ENCODE measurements around the gene GULP1. TPM values are rescaled to one million over a fixed set of nuclear protein-coding genes. Genes with fewer than 3 reads are reported as not detected.
A peak's percentile ranks its signal among the peaks of the same experiment; 100 is the strongest.

GULP1 gene
- total RNA-seq, 1 donor from 2014 or later = 21.9 TPM

GRCh38 chr2:188320861-188321260 lies 29.2 kb downstream of the GULP1 start:
- Histone ChIP-seq H3K27ac (ENCODE audit: low read depth, low read length) (no peak overlapping the region), H3K9me3 (ENCODE audit: control insufficient read depth in 3 of 3, low read length in 3 of 3) (no peaks in the 10 kb centered on the region), H3K27me3 (ENCODE audit: control insufficient read depth in 3 of 3, insufficient read depth in 3 of 3, low read length in 3 of 3) (no peaks in the 10 kb centered on the region), H3K4me3 (ENCODE audit: low read length in 3 of 3) (no peak overlapping the region), H3K9ac (ENCODE audit: low read depth in 1 of 3, low read length in 3 of 3) (no peak overlapping the region), H3K4me1 (ENCODE audit: control insufficient read depth in 3 of 3, insufficient read depth in 3 of 3, low read length in 3 of 3) (no peaks in the 10 kb centered on the region), H3K36me3 (ENCODE audit: control insufficient read depth in 3 of 3, insufficient read depth in 3 of 3, low read length in 3 of 3) (no peaks in the 10 kb centered on the region)

GRCh38 chr2:188322569-188323551 lies 31.2 kb downstream of the GULP1 start:
- no peak overlapping the region for H3K27ac ChIP-seq (ENCODE audit: low read depth, low read length)
- H3K4me3 ChIP-seq (ENCODE audit: low read length in 3 of 3) = no peak overlapping the region
- H3K4me1 ChIP-seq (ENCODE audit: control insufficient read depth in 3 of 3, insufficient read depth in 3 of 3, low read length in 3 of 3) = peaks cover 0 to 4% (median 0%) of the 10 kb centered on the region in 3 donors
- H3K27me3 ChIP-seq (ENCODE audit: control insufficient read depth in 3 of 3, insufficient read depth in 3 of 3, low read length in 3 of 3) = no peaks in the 10 kb centered on the region
- no peak overlapping the region for H3K9ac ChIP-seq (ENCODE audit: low read depth in 1 of 3, low read length in 3 of 3)
- no peaks in the 10 kb centered on the region for H3K36me3 ChIP-seq (ENCODE audit: control insufficient read depth in 3 of 3, insufficient read depth in 3 of 3, low read length in 3 of 3)
- H3K9me3 ChIP-seq (ENCODE audit: control insufficient read depth in 3 of 3, low read length in 3 of 3) = no peaks in the 10 kb centered on the region

GRCh38 chr2:188324067-188324466 lies 32.4 kb downstream of the GULP1 start:
- H3K9ac ChIP-seq (ENCODE audit: low read depth in 1 of 3, low read length in 3 of 3) = no peak overlapping the region
- no peaks in the 10 kb centered on the region for H3K9me3 ChIP-seq (ENCODE audit: control insufficient read depth in 3 of 3, low read length in 3 of 3)
- H3K27me3 ChIP-seq (ENCODE audit: control insufficient read depth in 3 of 3, insufficient read depth in 3 of 3, low read length in 3 of 3) = no peaks in the 10 kb centered on the region
- H3K27ac ChIP-seq (ENCODE audit: low read depth, low read length) = no peak overlapping the region
- H3K36me3 ChIP-seq (ENCODE audit: control insufficient read depth in 3 of 3, insufficient read depth in 3 of 3, low read length in 3 of 3) = no peaks in the 10 kb centered on the region
- H3K4me1 ChIP-seq (ENCODE audit: control insufficient read depth in 3 of 3, insufficient read depth in 3 of 3, low read length in 3 of 3) = peaks cover 0 to 4% (median 0%) of the 10 kb centered on the region in 3 donors
- H3K4me3 ChIP-seq (ENCODE audit: low read length in 3 of 3) = no peak overlapping the region

- Histone ChIP-seq H3K27me3 (ENCODE audit: control insufficient read depth in 3 of 3, insufficient read depth in 3 of 3, low read length in 3 of 3) (no peaks in the 10 kb centered on the region), H3K4me1 (ENCODE audit: control insufficient read depth in 3 of 3, insufficient read depth in 3 of 3, low read length in 3 of 3) (peaks cover 0 to 4% (median 3%) of the 10 kb centered on the region in 3 donors), H3K36me3 (ENCODE audit: control insufficient read depth in 3 of 3, insufficient read depth in 3 of 3, low read length in 3 of 3) (no peaks in the 10 kb centered on the region), H3K4me3 (ENCODE audit: low read length in 3 of 3) (no peak overlapping the region), H3K9ac (ENCODE audit: low read depth in 1 of 3, low read length in 3 of 3) (no peak overlapping the region), H3K27ac (ENCODE audit: low read depth, low read length) (no peak overlapping the region), H3K9me3 (ENCODE audit: control insufficient read depth in 3 of 3, low read length in 3 of 3) (no peaks in the 10 kb centered on the region)
Measured at GRCh38 chr2:188326290-188326668, 34.6 kb downstream of the GULP1 start.

- Histone ChIP-seq H3K9ac (ENCODE audit: low read depth in 1 of 3, low read length in 3 of 3) (no peak overlapping the region), H3K4me1 (ENCODE audit: control insufficient read depth in 3 of 3, insufficient read depth in 3 of 3, low read length in 3 of 3) (peaks cover 0 to 4% (median 3%) of the 10 kb centered on the region in 3 donors), H3K27ac (ENCODE audit: low read depth, low read length) (no peak overlapping the region), H3K9me3 (ENCODE audit: control insufficient read depth in 3 of 3, low read length in 3 of 3) (no peaks in the 10 kb centered on the region), H3K27me3 (ENCODE audit: control insufficient read depth in 3 of 3, insufficient read depth in 3 of 3, low read length in 3 of 3) (no peaks in the 10 kb centered on the region), H3K36me3 (ENCODE audit: control insufficient read depth in 3 of 3, insufficient read depth in 3 of 3, low read length in 3 of 3) (no peaks in the 10 kb centered on the region), H3K4me3 (ENCODE audit: low read length in 3 of 3) (no peak overlapping the region)
Measured at GRCh38 chr2:188326669-188327301, 35.1 kb downstream of the GULP1 start.

GRCh38 chr2:188327518-188328213 lies 36.0 kb downstream of the GULP1 start:
- H3K27ac ChIP-seq (ENCODE audit: low read depth, low read length) = no peak overlapping the region
- no peaks in the 10 kb centered on the region for H3K9me3 ChIP-seq (ENCODE audit: control insufficient read depth in 3 of 3, low read length in 3 of 3)
- H3K27me3 ChIP-seq (ENCODE audit: control insufficient read depth in 3 of 3, insufficient read depth in 3 of 3, low read length in 3 of 3) = no peaks in the 10 kb centered on the region
- H3K4me3 ChIP-seq (ENCODE audit: low read length in 3 of 3) = no peak overlapping the region
- H3K36me3 ChIP-seq (ENCODE audit: control insufficient read depth in 3 of 3, insufficient read depth in 3 of 3, low read length in 3 of 3) = no peaks in the 10 kb centered on the region
- peaks cover 2 to 9% (median 3%) of the 10 kb centered on the region in 3 donors for H3K4me1 ChIP-seq (ENCODE audit: control insufficient read depth in 3 of 3, insufficient read depth in 3 of 3, low read length in 3 of 3)
- H3K9ac ChIP-seq (ENCODE audit: low read depth in 1 of 3, low read length in 3 of 3) = no peak overlapping the region

GRCh38 chr2:188328419-188328818 lies 36.7 kb downstream of the GULP1 start:
- Histone ChIP-seq H3K27ac (ENCODE audit: low read depth, low read length) (no peak overlapping the region), H3K4me1 (ENCODE audit: control insufficient read depth in 3 of 3, insufficient read depth in 3 of 3, low read length in 3 of 3) (peaks cover 3 to 13% (median 5%) of the 10 kb centered on the region in 3 donors), H3K27me3 (ENCODE audit: control insufficient read depth in 3 of 3, insufficient read depth in 3 of 3, low read length in 3 of 3) (no peaks in the 10 kb centered on the region), H3K4me3 (ENCODE audit: low read length in 3 of 3) (no peak overlapping the region), H3K9ac (ENCODE audit: low read depth in 1 of 3, low read length in 3 of 3) (no peak overlapping the region), H3K36me3 (ENCODE audit: control insufficient read depth in 3 of 3, insufficient read depth in 3 of 3, low read length in 3 of 3) (no peaks in the 10 kb centered on the region), H3K9me3 (ENCODE audit: control insufficient read depth in 3 of 3, low read length in 3 of 3) (no peaks in the 10 kb centered on the region)

GRCh38 chr2:188330316-188331053 lies 38.8 kb downstream of the GULP1 start:
- Histone ChIP-seq H3K9me3 (ENCODE audit: control insufficient read depth in 3 of 3, low read length in 3 of 3) (no peaks in the 10 kb centered on the region), H3K27ac (ENCODE audit: low read depth, low read length) (no peak overlapping the region), H3K27me3 (ENCODE audit: control insufficient read depth in 3 of 3, insufficient read depth in 3 of 3, low read length in 3 of 3) (no peaks in the 10 kb centered on the region), H3K36me3 (ENCODE audit: control insufficient read depth in 3 of 3, insufficient read depth in 3 of 3, low read length in 3 of 3) (no peaks in the 10 kb centered on the region), H3K9ac (ENCODE audit: low read depth in 1 of 3, low read length in 3 of 3) (no peak overlapping the region), H3K4me1 (ENCODE audit: control insufficient read depth in 3 of 3, insufficient read depth in 3 of 3, low read length in 3 of 3) (peaks cover 3 to 17% (median 10%) of the 10 kb centered on the region in 3 donors), H3K4me3 (ENCODE audit: low read length in 3 of 3) (no peak overlapping the region)

GRCh38 chr2:188332619-188333018 lies 40.9 kb downstream of the GULP1 start:
- Histone ChIP-seq H3K9ac (ENCODE audit: low read depth in 1 of 3, low read length in 3 of 3) (no peak overlapping the region), H3K27ac (ENCODE audit: low read depth, low read length) (peak overlapping the region; percentile 61), H3K27me3 (ENCODE audit: control insufficient read depth in 3 of 3, insufficient read depth in 3 of 3, low read length in 3 of 3) (no peaks in the 10 kb centered on the region), H3K9me3 (ENCODE audit: control insufficient read depth in 3 of 3, low read length in 3 of 3) (no peaks in the 10 kb centered on the region), H3K36me3 (ENCODE audit: control insufficient read depth in 3 of 3, insufficient read depth in 3 of 3, low read length in 3 of 3) (no peaks in the 10 kb centered on the region), H3K4me1 (ENCODE audit: control insufficient read depth in 3 of 3, insufficient read depth in 3 of 3, low read length in 3 of 3) (peaks cover 3 to 13% (median 10%) of the 10 kb centered on the region in 3 donors), H3K4me3 (ENCODE audit: low read length in 3 of 3) (no peak overlapping the region)

Data from skeletal muscle tissue (tissue), 4 donors.